ENCODE data around the gene TBC1D8B.
A peak's percentile ranks its signal among the peaks of the same experiment; 100 is the strongest.
"Not testable (repeated sequence)": the region's sequence is repeated elsewhere in the genome, so short reads cannot be mapped to it uniquely, and the experiment has no call there.

Gene TBC1D8B

DNA sequence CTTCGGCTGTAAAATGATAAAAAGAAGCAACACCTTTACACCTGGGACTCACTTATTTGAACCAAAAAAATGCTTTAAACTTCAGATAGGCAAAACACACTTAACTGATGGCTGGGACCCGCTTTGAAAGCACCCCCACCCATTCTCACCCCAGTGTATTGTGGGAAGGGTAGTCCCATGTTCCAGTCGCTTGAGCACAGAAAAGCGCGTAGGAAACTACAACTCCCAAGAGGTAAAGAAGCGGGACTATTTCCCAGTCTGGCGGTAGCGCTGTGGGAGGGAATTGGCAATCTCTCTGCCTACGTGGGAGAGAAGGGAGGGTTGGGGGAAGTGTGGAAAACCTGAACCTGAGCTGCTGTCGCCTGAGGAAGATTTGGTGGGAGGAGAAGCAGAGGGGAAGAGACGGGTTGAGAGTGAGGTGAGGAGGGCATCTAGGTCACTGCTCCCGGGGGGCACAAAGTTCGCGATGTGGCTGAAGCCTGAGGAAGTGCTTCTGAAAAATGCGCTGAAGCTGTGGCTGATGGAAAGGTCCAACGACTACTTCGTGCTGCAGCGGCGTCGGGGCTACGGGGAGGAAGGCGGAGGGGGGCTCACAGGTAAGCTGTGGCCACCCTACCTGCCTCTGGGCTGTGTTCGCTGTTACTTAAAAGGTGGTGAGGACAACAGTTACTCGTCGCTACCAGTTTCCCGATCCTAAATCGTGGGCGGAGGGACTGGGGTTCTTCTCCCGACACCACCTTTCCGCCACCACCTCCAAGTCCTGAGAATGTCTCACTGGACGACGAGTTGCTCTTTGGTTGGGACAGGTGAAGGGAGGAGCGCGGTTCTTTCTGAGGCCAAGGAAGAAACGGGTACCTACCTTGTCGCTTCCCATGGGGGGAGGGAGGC is at the start of gene TBC1D8B:
Gene TBC1D8B (plus strand): TSS at position 286 of the 888 bp plus-strand sequence. CDS start 181 bp downstream, at position 467.
- DNase-seq: peak in 55 of 56 donors; percentile 2 to 86 (median 60)

DNA sequence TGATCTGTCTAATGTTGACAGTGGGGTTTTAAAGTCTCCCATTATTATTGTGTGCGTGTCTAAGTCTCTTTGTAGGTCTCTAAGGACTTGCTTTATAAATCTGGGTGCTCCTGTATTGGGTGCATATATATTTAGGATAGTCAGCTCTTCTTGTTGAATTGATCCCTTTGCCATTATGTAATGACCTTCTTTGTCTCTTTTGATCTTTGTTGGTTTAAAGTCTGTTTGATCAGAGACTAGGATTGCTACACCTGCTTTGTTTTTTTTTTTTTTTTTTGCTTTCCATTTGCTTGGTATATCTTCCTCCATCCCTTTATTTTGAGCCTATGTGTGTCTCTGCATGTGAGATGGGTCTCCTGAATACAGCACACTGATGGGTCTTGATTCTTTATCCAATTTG is 33.2 kb upstream of the TBC1D8B start:
- not testable (repeated sequence) for DNase-seq

DNA sequence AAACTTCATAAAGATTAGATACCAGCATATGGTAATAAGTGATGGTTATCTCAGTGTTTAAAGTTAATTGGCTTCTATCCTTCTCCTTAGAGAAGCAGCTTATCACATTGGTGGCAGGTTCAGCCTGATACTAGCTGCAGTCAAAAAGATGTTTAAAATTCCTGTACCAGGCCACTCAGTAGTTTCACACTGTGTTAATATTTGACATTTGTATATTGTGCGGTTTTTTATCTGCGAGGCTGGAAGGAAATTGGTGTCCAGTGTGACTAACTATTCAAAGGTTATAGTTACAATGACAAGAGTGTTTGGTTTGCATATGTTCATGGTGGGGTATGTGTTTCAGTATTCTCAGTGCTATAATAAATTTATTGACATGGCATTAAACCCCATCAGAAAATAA is 27.5 kb upstream of the TBC1D8B start:
- no peak for DNase-seq

DNA sequence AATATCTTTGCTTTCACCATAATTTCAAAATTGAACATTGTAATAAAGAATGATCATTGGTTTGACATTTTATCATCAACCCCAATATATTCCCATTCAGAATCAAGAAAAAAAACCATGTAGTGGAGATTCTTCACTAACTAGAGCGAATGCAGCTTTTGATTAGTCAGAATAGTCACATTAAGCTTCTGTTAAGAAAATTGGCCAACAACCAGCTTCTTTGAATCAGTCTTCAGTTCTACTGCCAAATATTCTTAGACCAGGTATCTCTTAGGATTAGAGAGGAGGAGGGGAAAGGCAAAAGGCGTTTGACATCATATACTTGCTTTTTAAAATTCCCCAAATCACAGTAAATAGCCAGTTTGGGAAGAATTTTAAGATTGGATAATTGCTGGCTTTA is 22.2 kb upstream of the TBC1D8B start:
- DNase-seq: no peak

DNA sequence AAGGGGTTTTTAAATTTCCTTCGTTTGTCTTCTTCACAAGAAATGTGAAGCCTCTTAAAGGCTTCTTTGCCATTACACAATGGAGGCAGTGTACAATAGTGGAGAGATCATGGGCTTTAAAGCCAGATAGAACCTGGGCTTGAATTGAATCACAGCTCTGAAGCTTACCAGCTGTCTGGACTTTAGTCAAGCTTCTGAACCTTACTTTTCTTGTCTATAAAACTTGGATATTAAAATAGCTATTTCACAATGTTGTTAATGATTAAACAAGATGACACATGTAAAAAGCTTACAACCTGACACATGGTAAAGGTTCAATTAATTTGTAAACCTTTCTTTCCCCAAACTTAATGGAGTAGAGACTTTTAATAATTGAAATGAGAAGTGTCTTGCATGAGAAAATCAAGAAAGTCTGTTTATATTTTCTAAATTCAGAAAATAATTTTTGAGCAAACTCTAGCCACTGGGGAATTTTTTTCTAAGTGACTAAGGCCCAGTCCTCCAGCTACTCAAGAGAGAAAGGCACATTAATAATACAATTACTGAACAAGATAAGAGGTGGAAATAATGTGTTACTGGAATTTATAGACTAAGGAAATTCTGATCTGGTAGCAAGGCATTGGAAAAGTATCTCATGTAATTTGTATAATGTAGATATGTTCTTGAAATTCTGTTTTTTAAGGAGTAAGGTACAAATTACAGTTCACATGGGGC is 21.7 kb upstream of the TBC1D8B start:
- no peak for DNase-seq

DNA sequence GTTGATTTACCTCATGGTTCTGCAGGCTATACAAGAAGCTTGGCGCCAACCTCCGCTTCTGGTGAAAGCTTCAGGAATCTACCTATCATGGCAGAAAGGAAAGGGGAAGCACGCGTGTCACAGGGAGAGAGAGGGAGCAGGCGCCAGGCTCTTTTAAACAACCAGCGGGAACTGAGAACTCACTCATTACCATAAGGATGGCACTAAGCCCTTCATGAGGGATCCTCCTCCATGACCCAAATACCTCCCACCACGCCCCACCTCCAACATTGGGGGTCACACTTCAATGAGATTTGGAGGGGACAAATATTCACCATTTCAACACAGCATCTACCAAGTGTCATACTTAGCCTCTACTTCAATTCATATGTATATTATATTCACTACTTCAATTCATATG is 18.8 kb upstream of the TBC1D8B start:
- DNase-seq: no peak

DNA sequence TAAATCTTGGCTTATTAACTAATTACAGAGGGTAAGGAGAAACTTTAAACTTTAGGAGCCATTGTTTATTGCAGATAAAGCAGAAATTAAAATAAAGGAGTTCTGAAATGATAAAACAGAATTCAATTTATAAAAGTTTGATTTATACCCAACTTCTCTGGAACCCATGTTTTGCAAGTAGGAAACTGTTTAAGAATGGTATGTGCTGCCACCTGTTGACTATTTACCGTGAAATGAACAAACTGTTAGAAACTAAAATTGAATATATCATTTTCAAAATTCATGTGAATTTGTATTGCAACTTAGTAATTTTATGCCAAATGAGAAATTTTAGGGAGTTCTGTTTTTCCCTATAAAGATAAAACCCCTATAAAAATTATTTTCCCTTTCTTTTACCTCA is 11.0 kb upstream of the TBC1D8B start:
- DNase-seq: no peak

DNA sequence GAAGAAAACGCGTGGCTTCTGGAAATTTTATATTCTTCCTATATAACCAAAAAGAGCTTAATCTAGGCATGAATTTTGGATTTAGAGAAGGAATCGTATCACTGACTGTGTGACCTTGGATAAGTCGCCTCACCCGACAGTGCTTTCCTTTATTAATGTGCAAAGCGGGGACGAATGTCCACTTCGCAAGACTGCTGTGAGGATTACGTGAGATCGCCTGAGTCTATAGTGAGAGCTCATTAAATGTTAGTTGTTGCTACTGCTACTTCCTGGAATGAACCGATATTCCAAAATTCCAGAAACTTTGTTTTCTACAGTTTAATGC is 448 bp upstream of the TBC1D8B start:
- no peak for DNase-seq

DNA sequence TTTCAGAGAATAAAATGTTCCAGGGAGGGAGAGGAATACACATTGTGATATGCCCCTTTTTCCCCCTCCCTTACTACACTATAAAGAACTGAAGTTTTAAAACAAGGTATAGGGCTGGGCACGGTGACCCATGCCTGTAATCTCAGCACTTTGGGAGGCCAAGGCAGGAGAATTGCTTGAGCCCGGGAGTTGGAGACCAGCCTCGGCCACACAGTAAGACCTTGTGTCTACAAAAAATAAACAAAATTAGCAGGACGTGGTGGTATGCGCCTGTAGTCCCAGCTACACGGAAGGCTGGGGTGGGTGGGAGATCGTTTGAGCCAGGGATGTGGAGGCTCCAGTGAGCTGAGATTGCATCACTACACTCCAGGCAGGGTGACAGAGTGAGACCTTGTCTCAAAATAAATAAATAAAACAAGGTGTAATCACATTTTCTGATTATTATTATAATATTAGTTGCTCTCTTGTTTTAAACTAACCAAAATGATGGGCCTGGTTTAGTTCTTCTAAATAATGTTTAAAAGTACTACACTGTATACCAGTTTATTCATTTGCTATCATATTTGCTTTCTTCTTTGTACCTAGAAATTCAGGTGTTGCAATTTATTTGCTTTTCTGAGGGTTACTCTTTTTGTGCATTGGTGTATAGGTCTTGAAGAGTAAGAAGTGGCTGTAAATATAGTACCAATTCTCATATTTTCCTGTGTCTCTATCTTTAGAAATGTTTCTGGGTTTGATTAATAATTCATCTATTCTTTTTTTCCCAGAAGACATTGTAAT is 8.8 kb downstream of the TBC1D8B start:
- DNase-seq: no peak

DNA sequence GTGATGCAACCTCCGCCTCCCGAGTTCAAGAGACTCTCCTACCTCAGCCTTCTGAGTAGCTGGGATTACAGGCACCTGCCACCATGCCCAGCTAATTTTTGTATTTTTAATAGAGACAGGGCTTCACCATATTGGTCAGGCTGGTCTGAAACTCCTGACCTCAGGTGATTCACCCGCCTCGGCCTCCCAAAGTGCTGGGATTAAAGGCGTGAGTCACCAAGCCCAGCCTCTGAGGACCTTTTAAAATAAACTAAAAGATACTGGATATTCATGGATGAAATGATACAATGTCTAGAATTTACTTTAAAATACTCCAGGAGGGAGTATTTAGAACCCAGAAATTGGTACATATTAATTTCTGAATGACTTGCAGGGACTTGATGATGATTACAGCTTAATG is 10.5 kb downstream of the TBC1D8B start:
- DNase-seq: not testable (repeated sequence)

DNA sequence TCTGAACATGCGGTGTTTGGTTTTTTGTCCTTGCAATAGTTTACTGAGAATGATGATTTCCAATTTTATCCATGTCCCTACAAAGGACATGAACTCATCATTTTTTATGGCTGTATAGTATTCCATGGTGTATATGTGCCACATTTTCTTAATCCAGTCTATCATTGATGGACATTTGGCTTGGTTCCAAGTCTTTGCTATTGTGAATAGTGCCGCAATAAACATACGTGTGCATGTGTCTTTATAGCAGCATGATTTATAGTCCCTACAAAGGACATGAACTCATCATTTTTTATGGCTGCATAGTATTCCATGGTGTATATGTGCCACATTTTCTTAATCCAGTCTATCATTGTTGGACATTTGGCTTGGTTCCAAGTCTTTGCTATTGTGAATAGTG is 11.6 kb downstream of the TBC1D8B start:
- not testable (repeated sequence) for DNase-seq

DNA sequence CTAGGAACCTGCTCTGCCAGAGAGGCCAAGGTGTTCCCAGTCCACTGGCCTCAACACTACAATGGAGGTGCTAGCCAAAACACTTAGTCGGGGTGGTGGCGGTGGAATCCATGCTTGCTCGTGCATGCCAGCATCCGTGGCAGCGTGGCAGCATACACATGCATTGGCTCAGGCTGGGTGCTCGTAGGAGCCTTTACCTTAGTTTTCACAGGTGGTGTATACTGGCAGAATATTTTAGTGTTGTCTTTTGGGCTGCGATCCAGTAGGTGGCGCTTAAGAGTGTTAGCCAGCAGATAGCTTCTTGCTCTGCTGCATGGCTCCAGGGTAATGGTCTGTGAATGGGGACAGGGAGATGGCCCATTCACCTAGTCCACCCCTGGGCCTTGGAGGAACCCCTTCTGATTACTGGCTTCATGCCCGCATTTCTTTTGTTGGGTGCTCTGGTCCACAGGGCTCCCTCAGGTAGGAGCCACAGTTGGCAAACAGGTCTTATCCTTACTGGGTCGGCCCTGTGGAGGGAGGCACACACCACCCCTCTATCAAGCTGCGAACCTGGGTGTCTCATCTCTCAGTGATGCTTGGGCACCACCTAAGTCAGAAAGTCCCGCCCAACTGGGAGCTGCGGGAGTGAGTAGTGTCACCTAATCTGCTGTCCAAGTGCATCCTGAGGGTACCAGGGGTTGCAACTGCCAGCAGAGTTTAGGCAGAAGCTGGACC is 60.7 kb downstream of the TBC1D8B start:
- DNase-seq: peak in 1 of 56 donors; percentile 1

DNA sequence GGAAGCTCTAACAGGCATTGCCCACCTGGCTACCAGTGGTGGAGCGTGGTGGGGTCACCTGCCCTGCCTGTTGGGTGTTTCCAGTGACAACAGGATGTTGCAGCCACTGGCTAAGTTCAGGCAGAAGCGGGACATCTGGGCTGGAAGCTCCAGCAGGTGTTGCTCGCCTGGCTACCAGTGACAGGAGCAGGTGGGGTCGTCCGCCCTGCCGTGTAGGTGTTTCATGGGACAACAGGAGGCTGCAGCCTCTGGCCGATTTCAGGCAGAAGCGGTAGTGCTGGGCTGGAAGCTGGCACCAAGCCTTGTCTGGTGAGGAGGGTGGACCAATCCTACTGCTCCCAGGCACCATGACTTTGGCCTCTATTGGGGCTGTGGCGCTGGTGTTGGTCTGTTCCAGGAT is 61.2 kb downstream of the TBC1D8B start:
- DNase-seq: no peak

DNA sequence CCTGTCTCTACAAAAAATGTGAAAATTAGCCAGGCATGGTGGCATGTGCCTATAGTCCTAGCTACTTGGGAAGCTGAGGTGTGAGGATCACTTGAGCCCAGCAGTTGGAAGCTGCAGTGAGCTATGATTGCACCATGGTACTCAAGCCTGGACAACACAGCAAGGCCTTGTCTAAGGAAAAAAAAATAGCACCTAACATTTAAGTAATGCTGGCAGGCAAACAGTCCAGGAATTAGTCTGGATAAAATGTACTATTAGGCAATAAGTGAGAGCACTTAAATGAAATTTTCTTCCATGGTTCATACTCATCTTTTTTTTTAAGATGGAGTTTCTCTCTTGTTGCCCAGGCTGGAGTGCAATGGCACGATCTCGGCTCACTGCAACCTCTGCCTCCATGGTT is 70.3 kb downstream of the TBC1D8B start:
- not testable (repeated sequence) for DNase-seq

DNA sequence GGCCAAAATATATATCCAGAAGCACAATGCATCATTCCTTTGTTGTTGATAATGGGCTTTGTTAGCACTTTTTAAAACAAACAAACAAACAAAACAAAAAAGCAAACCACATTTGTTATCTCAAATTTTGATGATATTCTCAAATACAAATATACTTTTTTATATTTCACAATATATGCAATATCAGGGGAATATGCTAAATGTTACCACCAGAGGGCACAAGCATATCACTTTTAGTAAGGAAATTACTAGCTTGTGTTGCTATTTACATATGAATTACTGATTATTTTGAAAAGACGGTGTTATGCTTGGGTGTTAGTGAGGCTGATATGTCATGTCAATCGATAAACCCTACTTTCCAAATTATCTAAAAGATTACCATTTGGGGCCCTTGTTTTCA is 71.6 kb downstream of the TBC1D8B start:
- no peak for DNase-seq

DNA sequence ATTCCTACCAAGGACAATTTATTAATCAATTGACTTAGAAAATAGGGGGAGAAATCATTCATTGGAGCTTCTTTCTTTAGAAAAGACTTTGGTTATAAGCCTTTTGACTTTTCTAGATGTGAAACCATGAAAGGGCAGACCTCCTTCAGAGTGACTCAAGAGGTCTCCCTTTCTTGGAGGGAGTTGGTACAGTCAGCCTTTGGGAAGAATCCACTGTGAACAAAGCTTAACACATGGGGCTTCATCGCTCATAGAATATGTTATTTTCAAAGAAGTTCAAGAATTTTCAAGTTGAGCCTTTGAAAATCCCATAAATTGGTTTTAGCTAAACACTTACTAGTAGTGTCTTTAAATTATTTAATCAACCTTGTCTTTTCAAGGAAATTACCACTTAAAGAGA is 72.7 kb downstream of the TBC1D8B start:
- DNase-seq: no peak

DNA sequence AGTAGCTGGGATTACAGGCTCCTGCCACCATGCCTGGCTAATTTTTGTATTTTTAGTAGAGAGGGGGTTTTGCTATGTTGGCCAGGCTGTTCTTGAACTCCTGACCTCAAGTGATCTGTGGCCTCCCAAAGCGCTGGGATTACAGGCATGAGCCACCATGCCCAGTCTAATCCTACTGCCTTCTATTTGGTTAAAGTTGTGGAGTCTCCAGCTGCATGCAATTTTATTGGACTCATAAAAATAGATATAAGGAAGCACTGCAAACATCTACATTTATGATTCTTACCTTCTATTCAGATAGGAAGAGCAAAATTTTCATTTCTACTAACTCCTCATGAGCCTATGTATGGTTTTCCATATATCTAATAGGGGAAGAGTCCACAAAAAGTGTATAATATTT is 87.0 kb downstream of the TBC1D8B start:
- no peak for DNase-seq

DNA sequence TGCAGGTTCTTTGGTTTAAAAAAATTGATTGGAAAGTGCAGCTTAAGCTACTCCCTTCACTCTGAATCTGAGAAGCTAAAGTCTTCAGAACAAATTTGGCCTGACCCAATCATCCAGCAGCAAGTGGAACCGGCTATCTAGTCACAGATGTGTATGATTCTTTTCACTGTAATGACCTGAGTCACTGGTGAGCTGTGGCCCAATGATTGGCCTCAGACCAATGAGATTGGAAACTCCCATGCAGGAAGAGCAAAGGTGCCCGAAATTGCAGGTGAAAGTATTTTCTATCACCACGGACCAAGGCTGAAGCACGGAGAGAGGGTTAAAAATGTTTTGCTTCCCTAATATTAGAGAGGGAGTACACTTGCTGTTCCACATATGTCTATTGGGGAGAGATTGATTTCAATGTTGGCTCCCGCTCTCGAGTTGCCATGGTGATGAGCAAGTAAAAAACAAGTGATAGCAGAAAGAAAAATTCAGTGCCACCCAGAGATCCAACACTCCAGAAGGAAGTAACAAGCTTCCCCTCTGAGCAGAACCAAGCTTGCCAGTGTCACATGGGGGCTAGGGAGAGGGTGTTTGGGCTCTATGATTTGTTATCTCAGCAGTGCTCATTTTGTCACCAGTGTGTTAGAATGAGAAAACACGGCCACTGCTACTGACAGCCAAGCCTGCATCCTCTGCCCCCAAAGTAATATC is 89.4 kb downstream of the TBC1D8B start:
- DNase-seq: peak in 5 of 56 donors; percentile 0 to 25 (median 2)

DNA sequence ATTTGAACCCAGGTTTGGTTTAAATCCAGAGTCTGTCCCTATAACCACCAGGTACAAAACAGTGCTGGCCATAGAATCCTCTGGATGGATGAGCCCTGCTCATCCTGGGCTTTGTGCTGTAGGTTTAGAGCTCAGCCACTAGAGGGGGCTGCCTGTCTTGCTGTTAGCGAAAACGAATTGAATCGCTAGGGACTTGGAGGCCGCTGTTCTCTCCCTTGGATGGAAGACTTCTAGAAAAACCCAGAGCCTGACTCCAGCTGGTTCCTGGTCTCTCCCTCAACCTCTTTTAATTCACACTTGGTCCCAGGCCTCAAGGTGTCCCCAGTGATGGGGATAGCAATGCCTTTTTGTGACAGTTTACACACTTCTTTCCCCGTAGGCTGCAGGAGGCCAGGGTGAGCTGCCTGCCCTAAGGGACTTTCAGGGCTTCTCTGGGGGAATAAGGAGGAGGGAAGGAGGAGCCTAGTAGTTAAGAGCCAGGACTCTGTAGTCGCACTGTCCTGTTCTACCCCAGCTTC is 92.0 kb downstream of the TBC1D8B start:
- peak in 49 of 56 donors; percentile 2 to 67 (median 29) for DNase-seq

DNA sequence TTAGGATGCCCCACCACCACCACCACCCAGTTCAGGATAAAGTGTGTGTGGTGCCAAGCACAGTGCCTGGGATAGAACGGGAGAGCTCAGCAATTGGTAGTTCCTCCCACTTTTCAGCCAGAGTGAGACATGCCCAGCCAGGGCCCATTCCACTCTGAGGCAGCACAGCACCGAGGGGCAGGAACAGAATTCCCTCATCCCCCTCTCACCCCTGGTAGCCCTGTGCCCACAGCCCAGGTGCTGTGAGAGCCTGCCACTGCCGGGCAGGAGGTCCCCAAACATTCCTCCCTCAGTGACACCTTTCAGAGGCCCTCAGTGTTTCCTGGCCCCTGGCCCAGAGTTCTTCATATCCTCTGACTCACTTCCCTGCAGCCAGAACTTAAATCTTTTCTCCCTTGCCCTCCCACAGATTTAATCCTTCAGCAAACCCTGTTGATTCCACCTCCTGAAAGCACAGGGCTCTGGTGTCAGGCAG is 92.5 kb downstream of the TBC1D8B start:
- DNase-seq: peak in 1 of 56 donors; percentile 14

Data from nucleus accumbens (tissue), 56 donors.